Stomach smooth muscle (tissue), 2 donors: ENCODE data around the gene ADAM11.
"Not testable (repeated sequence)": the region's sequence is repeated elsewhere in the genome, so short reads cannot be mapped to it uniquely, and the experiment has no call there.

Experiments used
- H3K27ac ChIP-seq: one replicate; pipeline ENCODE4 v1.7.0; 2013; ENCODE audit warnings: mild to moderate bottlenecking, low read length, inconsistent platforms
- H3K27me3 ChIP-seq, 2 donors: one replicate each; pipeline ENCODE4 v1.7.0; 2013; ENCODE audit warnings: low read length in 2 of 2; ENCODE audit not compliant: insufficient read depth in 2 of 2, control insufficient read depth in 1 of 2
- H3K36me3 ChIP-seq, 2 donors: one replicate each; pipeline ENCODE4 v1.7.0; 2013; ENCODE audit warnings: low read length in 2 of 2; ENCODE audit not compliant: control insufficient read depth in 2 of 2, insufficient read depth in 2 of 2
- H3K4me1 ChIP-seq: one replicate; pipeline ENCODE4 v1.7.0; 2013; ENCODE audit warnings: low read length; ENCODE audit not compliant: control insufficient read depth, insufficient read depth
- H3K4me3 ChIP-seq, 2 donors: one replicate each; pipeline ENCODE4 v1.7.0; 2013; ENCODE audit warnings: low read length in 2 of 2
- H3K9ac ChIP-seq, 2 donors: one replicate each; pipeline ENCODE4 v1.7.0; 2013; ENCODE audit warnings: low read length in 2 of 2, mild to moderate bottlenecking in 1 of 2
- H3K9me3 ChIP-seq, 2 donors: one replicate each; pipeline ENCODE4 v1.7.0; 2013; ENCODE audit warnings: low read length in 2 of 2; ENCODE audit not compliant: control insufficient read depth in 2 of 2
- donor health status: healthy.
- donor health status: Pancreatic carcinoma.

The ADAM11 gene

GRCh38 chr17:44825236-44825635 lies 66.4 kb downstream of the ADAM11 start:
- H3K4me1 ChIP-seq: peaks cover 14% of the 10 kb centered on the region
- not testable (repeated sequence) for H3K27ac ChIP-seq, H3K9ac ChIP-seq, H3K27me3 ChIP-seq, H3K4me3 ChIP-seq, H3K9me3 ChIP-seq, H3K36me3 ChIP-seq

DNA sequence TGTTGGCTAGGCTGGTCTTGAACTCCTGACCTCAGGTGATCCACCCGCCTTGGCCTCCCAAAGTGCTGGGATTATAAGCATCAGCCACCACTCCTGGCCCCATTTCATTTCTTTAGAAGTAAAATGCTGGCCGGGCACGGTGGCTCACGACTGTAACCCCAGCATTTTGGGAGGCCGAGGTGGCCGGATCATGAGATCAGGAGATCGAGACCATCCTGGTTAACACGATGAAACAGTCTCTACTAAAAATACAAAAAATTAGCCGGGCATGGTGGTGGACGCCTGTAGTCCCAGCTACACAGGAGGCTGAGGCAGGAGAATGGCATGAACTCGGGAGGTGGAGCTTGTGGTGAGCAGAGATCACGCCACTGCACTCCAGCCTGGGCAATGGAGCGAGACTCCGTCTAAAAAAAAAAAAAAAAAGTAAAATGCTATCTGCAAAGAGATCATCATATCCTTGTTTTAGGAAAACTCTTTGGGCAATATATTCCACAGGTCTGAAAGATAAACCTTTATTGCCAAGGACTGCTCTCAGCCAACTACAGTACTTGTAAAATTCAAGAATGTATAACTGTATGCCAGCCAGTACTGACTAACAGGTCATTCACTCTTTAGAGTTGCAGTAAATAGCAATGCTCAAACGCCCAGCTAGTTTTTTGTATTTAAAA lies 67.5 kb downstream of the ADAM11 start:
- Histone ChIP-seq H3K27me3 (no peaks in the 10 kb centered on the region), H3K27ac (no peak overlapping the region), H3K9ac (no peak overlapping the region), H3K36me3 (no peaks in the 10 kb centered on the region), H3K4me3 (no peak overlapping the region), H3K9me3 (no peaks in the 10 kb centered on the region), H3K4me1 (peaks cover 12% of the 10 kb centered on the region)

- no peaks in the 10 kb centered on the region for H3K36me3 ChIP-seq
- no peak overlapping the region for H3K27ac ChIP-seq
- peak overlapping the region in 1 of 2 donors; percentile 67 for H3K9ac ChIP-seq
- H3K4me3 ChIP-seq: peak overlapping the region; percentile 67 to 80
- no peaks in the 10 kb centered on the region for H3K9me3 ChIP-seq
- no peaks in the 10 kb centered on the region for H3K27me3 ChIP-seq
- H3K4me1 ChIP-seq: peaks cover 8% of the 10 kb centered on the region
Measured at GRCh38 chr17:44827863-44828262, 69.1 kb downstream of the ADAM11 start.

DNA sequence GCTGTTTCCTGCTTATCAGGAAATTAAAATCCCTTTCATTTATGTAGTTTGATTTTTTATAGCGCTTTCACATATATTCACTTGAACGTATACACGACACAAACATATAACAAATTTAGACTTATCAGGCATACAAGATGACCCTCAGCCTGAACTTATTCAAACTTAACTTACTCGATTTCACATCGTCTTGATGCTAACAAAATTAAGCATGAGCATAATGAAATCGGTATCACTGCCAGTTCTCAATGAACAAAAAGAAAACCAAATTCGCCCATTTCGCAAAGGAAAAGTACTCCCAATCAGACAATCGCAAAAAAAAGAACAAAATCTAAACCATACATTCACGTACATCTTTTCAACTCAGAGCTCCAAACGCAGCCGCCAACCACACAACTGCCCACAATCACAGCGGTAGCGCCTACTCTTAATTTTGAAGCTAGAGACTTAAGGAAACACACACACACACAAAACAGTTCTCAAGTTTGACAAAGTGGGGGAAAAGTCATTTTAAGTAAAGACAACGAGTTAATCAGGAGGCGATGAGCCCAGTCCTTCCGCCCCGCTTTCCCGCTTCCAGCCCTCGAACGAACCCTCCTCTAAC lies 70.2 kb downstream of the ADAM11 start:
- Histone ChIP-seq H3K27ac (peak overlapping the region; percentile 80), H3K4me1 (peaks cover 6% of the 10 kb centered on the region), H3K9ac (peak overlapping the region; percentile 2 to 67)

GRCh38 chr17:44829523-44830358 lies 71.0 kb downstream of the ADAM11 start, which contains the start of gene GJC1:
Gene GJC1, minus strand, starts transcription at chr17:44830287. Its CDS starts 24,470 bp downstream, at chr17:44805817.
- H3K27ac ChIP-seq: peak within 1 kb of the TSS; percentile 80
- H3K9ac ChIP-seq: peak within 1 kb of the TSS; percentile 47 to 76
- no peaks in the 10 kb centered on the region for H3K27me3 ChIP-seq
- H3K36me3 ChIP-seq: no peaks in the 10 kb centered on the region
- H3K4me1 ChIP-seq: peaks cover 6% of the 10 kb centered on the region
- peak within 1 kb of the TSS; percentile 67 to 80 for H3K4me3 ChIP-seq
- H3K9me3 ChIP-seq: no peaks in the 10 kb centered on the region

More for the DNA sequence above, 70.2 kb downstream of the ADAM11 start:
- Histone ChIP-seq H3K9me3 (no peaks in the 10 kb centered on the region), H3K4me3 (peak overlapping the region; percentile 67 to 80), H3K27me3 (no peaks in the 10 kb centered on the region), H3K36me3 (no peaks in the 10 kb centered on the region)

DNA sequence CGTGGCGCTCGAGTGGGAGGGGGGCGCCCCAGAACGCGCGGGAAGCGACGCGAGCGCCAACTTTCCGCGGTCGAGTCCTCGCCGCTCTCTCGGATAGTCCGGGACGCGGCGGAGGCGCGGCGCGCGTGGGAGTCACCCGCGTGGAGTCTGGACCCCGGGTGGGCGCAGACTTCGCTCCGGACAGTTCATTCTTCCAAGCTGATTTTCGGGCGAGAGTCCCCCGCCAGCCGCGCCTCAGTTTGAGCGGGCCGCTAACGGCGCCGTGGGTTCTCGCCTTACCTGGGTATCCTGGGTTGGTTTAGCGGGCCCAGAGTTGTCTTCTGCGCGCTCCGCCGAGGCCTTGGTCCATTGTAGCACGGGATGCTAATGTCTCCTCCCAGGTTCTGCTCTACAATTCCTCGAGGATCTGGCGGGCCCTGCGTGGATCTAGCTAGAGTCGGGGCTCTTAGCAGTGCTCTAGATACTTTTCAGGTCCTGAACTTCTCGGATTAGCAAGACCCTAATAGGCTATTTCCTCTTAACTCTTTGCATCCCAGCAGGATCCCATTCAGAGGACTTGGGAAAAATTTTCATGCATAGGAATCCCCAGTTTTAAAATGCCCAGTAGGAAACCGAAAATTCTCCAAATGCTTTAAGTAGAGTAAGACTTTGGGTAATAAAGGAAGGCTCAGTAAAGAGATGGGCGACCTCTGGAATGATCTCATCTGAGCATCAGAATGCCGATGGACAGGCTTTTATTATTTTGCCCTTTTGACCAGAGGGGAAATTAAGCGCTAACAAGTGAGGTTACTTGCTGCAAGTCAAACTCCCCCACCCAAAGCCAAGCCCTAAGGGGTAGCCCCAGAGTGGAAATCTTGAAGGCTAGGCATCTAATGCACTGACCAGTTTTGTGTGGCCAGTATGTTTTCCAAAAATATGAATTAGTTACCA lies 71.8 kb downstream of the ADAM11 start:
- Histone ChIP-seq H3K9me3 (no peaks in the 10 kb centered on the region), H3K9ac (peak overlapping the region; percentile 47 to 76), H3K4me3 (peak overlapping the region; percentile 59 to 80), H3K27me3 (no peaks in the 10 kb centered on the region), H3K4me1 (peaks cover 6% of the 10 kb centered on the region), H3K36me3 (no peaks in the 10 kb centered on the region), H3K27ac (peak overlapping the region; percentile 49)

GRCh38 chr17:44831371-44831770 lies 72.6 kb downstream of the ADAM11 start:
- H3K4me1 ChIP-seq: peaks cover 6% of the 10 kb centered on the region
- H3K9ac ChIP-seq: no peak overlapping the region
- H3K9me3 ChIP-seq: no peaks in the 10 kb centered on the region
- H3K27me3 ChIP-seq: no peaks in the 10 kb centered on the region
- no peak overlapping the region for H3K4me3 ChIP-seq
- H3K27ac ChIP-seq: no peak overlapping the region
- H3K36me3 ChIP-seq: no peaks in the 10 kb centered on the region
